Stimulated activated CD4-positive, alpha-beta T cell treated with anti-CD3 and anti-CD28 coated beads, TNF-alpha, amount 100 ng/mL, for 1 hour (primary cell): Measurements from ENCODE around the gene ITIH6.
A peak's percentile ranks its signal among the peaks of the same experiment; 100 is the strongest.
"Not testable (repeated sequence)": the region's sequence is repeated elsewhere in the genome, so short reads cannot be mapped to it uniquely, and the experiment has no call there.

Experiments
- DNase-seq, 3 donors: peaks; one replicate each; pipeline ENCODE4 v3.0.0-alpha.2; 2020; ENCODE audit warnings: low read depth in 3 of 3, low spot score in 1 of 3

Gene ITIH6

DNA sequence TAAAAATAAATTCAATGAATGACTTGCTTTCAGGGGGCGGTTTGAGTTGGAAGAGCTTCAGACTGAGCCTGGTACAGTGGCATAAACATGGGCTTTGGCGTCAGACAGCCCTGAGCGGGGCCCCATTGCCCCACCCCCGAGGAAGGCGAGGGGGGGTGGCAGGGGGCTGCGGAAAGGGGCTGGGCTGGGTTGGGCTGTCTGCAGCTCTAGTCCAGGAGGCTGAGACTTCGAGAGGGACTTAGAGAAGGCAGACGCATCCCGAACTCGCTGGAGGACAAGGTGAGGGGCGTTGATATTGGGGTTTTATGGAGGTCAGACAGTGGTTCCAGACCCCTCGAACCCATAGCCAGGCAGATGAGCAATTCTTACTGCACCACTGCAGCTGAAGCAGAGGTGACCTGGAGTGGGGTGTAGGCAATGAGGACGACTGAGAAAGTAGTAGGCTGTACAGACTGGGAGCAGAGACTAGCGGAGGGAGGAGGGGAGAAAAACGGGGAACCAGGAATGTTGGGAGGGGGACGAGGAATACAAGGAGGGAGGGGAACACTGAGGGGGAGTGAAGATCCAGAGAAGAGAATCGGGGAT lies 9.6 kb upstream of the ITIH6 start, which contains the start of gene MAGED2:
Gene MAGED2, plus strand, starts transcription at position 222 of the 585 bp plus-strand sequence. CDS start 1,587 bp downstream, outside the sequence.
- DNase-seq = peak in 1 of 3 donors; percentile 22

DNA sequence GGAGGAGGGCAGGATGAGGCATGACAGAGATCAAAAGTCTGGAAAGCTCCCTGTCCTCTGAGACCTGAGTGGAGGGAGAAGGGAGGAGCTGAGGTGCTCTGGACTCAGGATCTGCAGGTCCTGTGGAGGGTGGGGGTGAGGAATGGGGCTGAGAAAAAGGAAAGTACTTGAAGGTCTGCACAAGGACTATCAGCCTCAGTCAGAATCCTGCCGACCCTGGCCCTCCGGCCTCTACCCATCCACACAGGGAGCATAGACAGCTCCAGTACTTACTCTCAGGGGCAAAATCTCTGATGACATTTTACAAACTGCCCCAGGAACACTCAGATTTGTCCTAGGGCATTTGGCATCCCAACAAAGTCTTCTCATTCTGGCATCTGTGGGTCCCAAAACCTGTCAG lies 991 bp upstream of the ITIH6 start:
- DNase-seq = no peak

DNA sequence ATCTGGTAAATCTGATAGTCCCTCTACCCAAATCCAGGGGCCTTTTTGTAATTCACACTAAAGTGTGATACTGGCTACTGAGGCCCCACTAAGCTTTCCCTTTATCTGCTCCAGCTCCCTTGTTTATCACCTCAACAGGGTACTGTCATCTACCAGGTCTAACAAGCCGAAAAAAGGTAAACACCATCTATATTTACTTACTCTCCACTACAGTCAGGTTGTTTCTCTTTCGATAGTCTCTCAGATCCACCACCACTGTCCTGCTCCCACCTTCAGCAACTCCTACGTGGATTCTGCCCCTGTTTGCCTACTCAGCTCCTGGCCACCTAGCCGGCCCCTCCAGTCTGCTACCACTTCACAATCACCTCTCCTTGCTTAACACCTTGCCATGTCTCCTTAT lies 3.3 kb downstream of the ITIH6 start:
- no peak for DNase-seq

DNA sequence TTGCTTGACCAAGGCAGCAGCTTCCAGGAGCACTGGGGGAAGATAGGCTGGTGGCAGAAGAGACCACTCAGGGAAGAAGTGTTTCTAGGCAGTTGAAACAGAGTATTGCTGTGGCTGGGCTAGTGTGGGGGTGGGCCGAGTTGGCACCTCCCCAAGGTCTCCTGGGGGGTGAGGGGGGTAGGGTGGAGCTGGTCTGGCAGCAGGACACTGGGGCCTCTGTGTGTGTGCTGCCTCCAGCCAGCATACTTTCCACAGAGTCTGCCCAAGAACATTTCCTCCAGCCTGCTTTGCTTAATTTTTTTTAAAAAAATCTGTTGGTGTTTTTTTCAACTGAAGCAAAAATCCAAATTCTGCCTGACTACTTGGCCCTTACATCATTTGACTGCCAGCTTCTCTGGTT lies 4.0 kb downstream of the ITIH6 start:
- no peak for DNase-seq

DNA sequence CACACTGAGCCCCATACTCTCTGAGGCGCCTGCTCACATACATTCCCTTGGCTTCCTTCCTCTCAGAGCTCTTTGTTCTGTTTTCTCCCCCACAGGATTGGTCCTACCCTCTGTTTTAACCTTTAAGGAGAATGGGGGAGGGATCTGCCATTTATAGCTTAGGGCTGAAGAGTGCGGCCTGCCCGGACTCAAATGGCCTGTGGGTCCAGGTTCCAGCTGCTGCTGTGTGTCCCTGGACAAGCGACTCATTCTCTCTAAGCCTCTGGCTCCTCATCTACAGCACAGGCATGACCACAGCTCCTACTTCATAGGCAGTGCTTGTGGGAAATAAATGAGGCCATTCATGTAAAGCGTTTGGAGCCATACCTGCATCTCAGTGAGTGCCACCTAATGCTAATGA lies 8.7 kb downstream of the ITIH6 start:
- DNase-seq = not testable (repeated sequence)

DNA sequence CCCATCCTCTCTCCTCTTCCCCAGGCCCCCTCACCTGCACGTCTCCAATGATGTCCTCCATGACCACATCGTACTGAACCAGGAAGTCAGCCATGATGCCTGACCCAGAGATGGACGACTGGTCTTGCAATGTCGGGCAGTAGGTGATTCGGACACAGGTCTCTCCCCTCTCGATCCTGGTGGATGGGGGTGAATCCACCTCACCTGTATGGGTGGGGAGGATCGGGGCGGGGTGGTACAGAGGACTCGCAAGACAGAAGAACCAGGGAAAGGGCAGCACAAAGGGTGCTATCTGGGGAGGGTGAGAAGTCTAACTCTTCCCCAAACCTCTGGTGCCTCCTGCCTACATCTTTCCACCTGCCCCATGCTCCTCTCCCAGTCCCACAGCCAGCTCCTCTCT lies 9.6 kb downstream of the ITIH6 start:
- DNase-seq = no peak

DNA sequence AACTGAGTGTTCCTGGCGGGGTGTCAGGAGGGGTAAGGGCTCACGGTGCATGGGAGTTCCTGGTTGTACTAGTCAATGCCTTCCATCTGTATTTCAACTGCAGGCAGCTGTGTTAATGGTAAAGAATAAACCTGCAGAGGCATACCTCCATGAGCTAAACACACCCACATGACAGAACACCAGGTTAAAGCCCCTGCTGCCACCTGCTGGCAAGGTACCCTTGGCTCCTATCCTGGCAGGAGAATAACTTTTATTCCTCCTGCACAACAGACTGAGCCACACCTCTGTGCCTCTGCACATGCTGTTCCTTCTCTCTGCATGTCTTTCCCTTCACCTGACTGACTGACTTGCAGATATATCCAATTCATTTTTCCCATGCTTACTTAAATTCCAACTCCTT lies 11.1 kb downstream of the ITIH6 start:
- peak in 1 of 3 donors; percentile 10 for DNase-seq

DNA sequence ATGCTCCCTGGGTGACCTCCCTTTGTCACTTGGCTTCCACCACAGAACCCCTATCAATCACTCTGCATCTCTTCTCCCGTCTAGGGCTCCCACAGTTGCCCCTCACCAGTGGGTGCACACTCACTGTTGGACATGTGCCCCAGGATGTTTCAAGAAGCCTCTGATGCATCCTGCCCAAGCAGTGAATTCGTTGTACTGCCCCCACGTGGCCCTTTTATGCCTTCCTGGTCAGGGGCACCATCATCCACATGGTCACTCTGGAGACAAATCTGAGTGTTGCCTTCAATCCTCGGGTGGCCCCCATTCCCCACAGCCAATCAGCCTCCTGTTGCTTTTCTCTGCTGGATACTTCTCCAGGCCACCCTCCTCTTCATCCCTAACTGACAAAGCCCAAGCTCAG lies 12.2 kb downstream of the ITIH6 start:
- no peak for DNase-seq

DNA sequence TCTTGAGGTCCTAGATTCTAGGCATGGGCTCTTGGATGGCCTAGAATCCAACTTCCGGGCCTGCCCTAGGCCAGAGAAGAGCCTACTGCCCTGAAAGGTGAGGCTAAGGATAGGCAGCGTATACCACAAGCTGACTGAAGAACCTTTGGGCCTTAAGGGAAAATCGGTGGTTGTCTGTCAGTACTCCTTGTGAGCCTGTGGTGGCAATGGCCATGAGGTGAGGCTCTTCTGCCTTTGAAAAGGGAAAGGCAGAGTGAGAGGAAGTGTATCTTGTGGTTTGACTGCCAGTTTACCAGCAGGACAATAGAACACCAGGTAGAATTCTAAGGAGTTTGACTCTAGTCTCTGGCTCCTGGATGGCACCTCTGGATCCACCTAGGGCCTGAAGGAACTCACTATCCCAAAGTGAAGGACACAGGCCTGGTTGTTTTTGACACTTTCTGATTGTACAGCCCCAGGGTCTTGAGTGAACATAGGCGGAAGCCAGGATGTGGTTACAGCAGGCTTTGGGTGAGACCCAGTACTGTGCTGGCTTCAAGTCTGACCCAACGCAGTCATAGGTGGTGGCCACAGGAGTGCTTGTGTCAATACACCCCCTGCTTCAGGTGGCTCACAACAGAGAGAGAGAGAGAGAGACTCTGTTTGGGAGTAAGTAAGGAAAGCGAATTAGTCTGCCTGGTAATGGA lies 20.9 kb downstream of the ITIH6 start:
- no peak for DNase-seq

DNA sequence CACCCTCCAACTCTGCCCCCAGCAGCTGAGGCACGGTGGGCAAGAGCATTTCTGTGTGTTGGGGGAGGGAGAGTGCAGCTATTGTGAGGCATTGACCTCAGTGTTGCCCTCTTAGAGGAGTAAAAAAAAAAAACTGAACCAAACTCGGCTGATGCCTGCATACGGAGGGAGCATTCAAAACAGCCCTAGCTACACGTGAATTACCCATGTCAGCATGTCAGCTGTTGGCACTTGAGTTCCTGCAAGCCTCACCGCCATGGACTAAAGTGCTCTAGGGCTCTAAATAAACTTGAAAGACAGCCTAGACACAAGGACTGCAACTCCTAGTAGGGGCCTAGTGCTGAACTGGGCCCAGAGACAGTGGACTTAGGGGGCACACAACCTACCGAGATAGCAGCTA lies 22.0 kb downstream of the ITIH6 start:
- DNase-seq = no peak

DNA sequence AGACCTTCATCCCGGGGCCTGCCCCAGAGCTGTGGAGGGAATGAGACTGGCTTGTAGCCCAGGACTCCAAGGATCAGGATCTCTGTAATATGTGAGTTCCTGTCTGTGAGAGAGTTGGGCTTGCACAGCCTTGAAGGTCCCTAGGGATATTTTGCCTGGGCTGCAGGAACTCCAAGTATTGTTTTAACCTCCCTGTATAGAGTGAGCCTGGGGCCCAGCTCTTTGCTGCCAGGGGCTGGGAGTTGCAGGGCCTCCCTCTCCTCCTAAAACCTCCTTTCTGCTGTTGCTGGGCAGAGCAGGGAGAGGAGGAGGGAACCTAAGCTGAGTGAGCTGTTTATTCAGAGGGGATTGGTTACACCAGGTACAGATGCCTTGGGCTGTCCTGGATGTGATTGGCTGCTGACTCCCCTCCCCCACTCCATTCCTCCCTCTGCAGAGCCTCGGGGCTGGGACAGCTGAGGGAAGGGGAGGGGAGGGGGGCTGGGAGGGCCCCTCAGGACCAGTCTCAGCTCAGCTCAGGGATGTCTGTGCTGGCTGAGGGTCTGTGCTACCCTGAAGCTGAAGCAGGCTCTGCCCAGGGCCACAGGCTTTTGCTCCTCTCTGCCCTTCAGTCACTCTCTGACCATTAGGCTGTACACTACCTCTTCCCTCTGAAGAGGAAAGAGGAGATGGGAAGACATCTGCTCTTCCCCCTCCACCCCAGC lies 23.5 kb downstream of the ITIH6 start:
- not testable (repeated sequence) for DNase-seq

DNA sequence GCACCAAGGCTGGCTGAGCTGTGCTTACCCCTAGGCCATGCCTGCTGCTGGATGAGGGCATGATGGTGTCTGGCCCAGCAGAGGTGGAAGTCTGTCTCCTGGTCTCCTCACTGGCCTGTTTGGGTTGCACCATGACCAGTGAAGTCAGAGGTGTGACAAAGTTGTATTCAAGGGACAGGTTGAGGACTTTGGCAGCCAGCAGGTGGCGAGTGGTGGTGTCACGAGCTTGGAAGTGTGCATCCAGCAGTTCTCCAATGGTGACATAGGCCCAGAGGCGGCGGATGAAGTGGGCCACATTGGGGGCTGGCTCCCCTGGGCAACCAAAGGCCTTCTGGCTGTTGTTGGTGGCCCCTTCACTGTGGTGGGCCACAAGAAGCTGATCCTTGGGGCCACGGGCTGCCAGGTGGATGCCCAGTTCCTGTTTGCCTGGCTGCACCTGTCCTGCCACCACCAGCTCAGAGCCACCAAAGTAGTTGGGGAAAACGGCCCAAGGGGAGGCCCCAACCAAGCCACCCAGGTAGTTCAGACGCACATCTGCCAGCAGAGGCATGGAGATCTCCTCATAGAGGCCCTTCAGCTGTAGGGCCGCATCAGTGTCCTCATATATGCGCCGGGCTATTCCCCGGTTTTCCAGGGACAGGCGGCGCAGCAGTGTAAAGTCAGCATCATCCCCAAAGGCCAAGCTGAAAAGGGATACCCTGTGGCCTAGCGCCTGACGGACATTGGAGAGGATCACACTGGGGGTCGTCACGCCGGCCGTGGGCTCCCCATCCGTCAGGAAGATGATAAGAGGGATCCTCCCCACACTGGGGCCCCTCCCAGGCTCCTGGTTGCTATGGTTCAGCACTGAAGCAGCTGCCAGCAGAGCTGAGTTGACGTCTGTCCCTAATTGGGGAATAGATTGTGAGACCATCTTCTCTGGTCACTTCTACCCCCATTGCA lies 39.7 kb downstream of the ITIH6 start:
- DNase-seq = no peak

DNA sequence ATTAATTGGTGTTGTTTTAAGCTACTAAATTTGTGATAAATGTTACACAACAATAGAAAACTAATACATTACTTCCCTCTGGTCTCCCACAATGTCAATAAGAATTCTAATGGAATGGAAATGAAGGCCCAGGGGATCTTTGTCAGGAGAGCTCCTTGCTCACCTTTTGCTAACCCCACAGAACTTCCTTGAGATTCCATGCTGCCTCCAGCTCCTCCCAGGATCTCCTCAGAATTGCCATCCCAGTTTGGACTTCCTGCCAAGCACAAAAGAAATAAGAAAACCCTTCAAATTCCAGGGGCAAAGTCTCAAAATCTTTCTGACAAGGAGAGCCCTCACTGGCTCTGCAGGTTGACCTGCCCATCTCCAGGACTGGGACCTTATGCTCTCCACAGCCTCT lies 43.2 kb downstream of the ITIH6 start:
- no peak for DNase-seq

DNA sequence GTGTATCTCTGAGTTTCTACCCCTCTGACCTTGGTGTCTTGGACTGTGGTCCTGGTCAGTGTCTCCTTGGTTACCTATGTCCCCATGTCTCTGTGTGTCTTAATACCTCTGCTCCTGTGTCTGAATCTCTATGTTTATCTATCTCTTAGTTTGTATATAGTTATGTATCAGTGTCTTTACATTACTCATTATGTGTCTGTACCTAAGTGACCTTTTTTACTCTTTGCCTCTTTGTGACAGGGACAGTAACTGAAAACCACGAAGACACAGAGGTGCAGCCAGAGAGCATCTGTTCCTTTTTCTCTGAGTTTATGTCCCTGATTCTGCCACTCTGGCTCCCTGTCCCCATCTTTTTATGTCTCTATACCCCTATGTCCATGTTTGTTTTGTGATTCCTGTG lies 49.4 kb downstream of the ITIH6 start:
- DNase-seq = no peak

DNA sequence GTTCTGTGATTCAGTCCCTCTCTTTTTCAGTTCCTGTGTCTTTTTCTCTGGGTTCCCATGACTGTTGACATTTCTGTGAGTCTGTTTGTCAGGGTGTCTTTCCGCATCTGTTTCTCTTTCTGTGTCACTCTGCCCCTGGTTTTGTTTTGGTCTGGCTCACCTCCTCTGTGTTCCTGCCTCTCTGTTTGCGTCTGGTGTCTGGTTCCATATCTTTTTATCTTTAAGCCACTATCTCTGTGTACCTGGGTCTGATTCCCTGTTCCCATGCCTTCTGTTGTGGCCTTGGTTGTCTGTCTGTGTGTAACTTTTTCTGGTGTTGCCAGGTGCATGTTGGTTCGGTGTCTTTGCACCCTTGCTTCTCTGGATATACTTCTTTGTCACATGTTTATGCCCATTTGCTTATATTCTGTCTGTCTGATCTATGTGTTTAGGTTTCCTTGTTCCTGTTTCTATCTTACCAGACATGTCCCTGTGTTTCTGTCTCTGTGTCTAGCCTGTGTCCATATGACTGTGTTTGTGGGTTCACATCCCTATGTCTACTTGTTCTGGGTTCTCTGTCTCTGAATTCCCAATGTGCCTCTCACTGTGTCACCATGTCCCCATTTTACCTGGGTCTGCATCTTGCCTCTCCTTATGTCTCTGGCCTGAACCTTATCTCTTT lies 50.2 kb downstream of the ITIH6 start:
- DNase-seq = no peak

DNA sequence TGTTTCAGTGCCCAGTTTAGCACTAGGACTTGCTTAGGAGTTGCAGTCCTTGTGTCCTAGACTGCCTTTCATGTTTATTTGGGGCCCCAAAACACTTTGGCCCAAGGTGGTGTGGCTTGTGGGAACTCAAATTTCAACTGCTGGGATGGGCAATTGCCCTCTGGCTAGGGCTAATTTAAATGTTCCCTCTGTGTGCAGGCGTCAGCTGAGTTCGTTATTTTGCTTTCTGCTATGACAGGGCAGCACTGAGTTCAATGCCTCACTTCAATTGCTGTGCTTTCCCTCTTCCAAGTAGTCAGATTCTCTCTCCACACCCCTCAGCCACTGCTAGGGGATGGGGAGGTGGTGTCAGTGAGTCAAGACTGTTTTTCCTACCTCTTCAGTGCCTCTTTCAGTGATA lies 51.1 kb downstream of the ITIH6 start:
- DNase-seq = no peak

DNA sequence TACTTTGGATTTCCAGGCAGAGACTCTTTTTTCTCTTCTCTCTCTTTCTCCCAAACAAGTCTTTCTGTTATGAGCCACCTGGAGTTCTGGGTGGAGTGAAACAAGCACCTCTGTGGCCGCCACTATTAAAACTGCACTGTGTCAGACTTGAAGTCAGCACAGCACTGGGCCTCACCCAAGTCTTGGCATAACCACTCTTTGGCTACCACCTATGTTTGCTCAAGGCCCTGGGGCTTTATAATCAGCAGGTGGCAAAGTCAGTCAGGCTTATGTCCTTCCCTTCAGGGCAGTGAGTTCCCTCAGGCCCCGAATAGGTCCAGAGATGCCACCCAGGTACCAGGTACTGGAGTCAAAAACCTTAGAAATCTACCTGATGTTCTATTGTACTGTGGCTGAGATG lies 52.4 kb downstream of the ITIH6 start:
- DNase-seq = no peak

DNA sequence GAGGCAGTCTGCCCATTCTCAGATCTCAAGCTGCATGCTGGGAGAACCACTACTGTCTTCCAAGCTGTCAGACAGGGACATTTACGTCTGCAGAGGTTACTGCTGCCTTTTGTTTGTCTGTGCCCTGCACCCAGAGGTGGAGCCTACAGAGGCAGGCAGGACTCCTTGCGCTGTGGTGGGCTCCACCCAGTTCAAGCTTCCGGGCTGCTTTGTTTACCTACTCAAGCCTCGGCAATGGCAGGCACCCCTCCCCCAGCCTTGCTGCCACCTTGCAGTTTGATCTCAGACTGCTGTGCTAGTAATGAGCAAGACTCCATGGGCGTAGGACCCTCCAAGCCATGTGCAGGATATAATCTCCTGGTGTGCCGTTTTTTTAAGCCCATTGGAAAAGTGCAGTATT lies 59.5 kb downstream of the ITIH6 start:
- DNase-seq = not testable (repeated sequence)

DNA sequence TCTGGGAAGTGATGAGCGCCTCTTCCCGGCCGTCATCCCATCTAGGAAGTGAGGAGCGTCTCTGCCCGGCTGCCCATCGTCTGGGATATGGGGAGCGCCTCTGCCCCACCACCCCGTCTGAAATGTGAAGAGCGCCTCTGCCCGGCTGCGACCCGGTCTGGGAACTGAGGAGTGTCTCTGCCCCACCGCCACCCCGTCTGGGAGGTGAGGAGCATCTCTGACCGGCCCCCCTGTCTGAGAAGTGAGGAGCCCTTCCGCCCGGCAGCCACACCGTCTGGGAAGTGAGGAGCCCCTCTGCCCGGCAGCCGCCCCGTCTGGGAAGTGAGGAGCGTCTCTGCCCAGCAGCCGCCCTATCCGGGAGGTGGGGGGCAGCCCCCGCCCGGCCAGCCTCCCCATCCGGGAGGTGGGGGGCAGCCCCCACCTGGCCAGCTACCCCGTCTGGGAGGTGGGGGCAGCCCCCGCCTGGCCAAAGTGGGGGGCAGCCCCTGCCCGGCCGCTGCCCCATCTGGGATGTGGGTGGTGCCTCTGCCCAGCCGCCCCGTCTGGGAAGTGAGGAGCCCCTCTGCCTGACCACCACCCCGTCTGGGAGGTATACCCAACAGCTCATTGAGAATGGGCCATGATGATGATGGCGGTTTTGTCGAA lies 61.6 kb downstream of the ITIH6 start:
- DNase-seq = not testable (repeated sequence)

DNA sequence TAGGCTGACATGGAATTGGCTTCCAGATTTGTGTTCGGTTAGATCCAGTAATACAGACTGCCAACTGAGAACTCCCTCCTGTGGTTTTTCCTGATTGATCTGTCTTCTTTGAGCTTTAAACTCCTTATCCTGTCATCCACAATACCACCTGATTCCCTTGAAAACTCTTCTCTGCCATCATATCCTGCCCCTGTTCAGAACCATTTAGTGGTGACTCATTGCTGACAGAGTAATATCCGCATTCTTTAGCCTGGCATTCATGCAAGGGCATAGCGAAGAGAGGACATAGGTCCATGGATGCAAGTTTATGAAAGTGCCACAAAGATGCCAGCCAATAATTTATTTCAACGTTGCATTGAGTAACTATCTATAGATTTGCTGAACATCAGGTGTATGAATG lies 76.6 kb downstream of the ITIH6 start:
- DNase-seq = no peak
